MM.1S (cell line): Measurements from ENCODE around the gene CHST13.

Experiments
- DNase-seq: peaks from one replicate; pipeline ENCODE4 v3.0.0-alpha.2; 2015
- H2AFZ ChIP-seq: fragments of 300-600 bp; sonication (generic); 2 replicates; pipeline ENCODE4 v1.6.0; 2016; ENCODE audit warnings: antibody characterized with exemption, low read length
- H3F3A ChIP-seq: fragments of 300-600 bp; sonication (generic); 2 replicates; pipeline ENCODE4 v1.6.1; 2016; ENCODE audit warnings: mild to moderate bottlenecking, antibody characterized with exemption, low read length, moderate library complexity, mixed read lengths; ENCODE audit not compliant: insufficient read depth
- H3K27ac ChIP-seq: fragments of 300-600 bp; sonication (generic); 2 replicates; pipeline ENCODE4 v1.5.1; 2016; ENCODE audit warnings: mild to moderate bottlenecking, low read length
- H3K27me3 ChIP-seq: fragments of 300-600 bp; sonication (generic); replicated peaks from 2 replicates; pipeline ENCODE4 v1.6.0; 2016; ENCODE audit warnings: low read length; ENCODE audit not compliant: insufficient read depth
- H3K36me3 ChIP-seq: fragments of 300-600 bp; sonication (generic); replicated peaks from 2 replicates; pipeline ENCODE4 v1.6.1; 2016; ENCODE audit warnings: mild to moderate bottlenecking, low read length, mixed read lengths; ENCODE audit not compliant: insufficient read depth
- H3K4me1 ChIP-seq: fragments of 300-600 bp; sonication (generic); 2 replicates; pipeline ENCODE4 v1.6.1; 2016; ENCODE audit warnings: low read length, mixed read lengths
- H3K4me2 ChIP-seq: fragments of 300-600 bp; sonication (generic); 2 replicates; pipeline ENCODE4 v1.6.0; 2016; ENCODE audit warnings: low read depth, low read length
- H3K4me3 ChIP-seq: fragments of 300-600 bp; sonication (generic); 2 replicates; pipeline ENCODE4 v1.5.1; 2016; ENCODE audit warnings: low read length, mixed read lengths
- H3K79me2 ChIP-seq: fragments of 300-600 bp; sonication (generic); 2 replicates; pipeline ENCODE4 v1.6.1; 2016; ENCODE audit warnings: mixed run types, low read length, mixed read lengths
- H3K9ac ChIP-seq: fragments of 300-600 bp; sonication (generic); 2 replicates; pipeline ENCODE4 v1.6.1; 2016; ENCODE audit warnings: low read length, mixed read lengths
- H3K9me2 ChIP-seq: fragments of 300-600 bp; sonication (generic); replicated peaks from 2 replicates; pipeline ENCODE4 v1.6.1; 2016; ENCODE audit warnings: mild to moderate bottlenecking, low read length, mixed read lengths; ENCODE audit not compliant: insufficient read depth
- H3K9me3 ChIP-seq: fragments of 300-600 bp; sonication (generic); replicated peaks from 2 replicates; pipeline ENCODE4 v1.6.1; 2016; ENCODE audit warnings: mild to moderate bottlenecking, low read length, mixed read lengths; ENCODE audit not compliant: insufficient read depth
- H4K20me1 ChIP-seq: fragments of 300-600 bp; sonication (generic); 2 replicates; pipeline ENCODE4 v1.6.1; 2016; ENCODE audit warnings: mild to moderate bottlenecking, low read length, moderate library complexity, mixed read lengths; ENCODE audit not compliant: insufficient read depth
- EZH2 ChIP-seq: fragments of 300-600 bp; sonication (generic); optimal IDR thresholded peaks from 2 replicates; pipeline ENCODE3; 2017; ENCODE audit warnings: low read depth, mild to moderate bottlenecking, antibody characterized with exemption, low read length, mixed read lengths
- EZH2phosphoT487 ChIP-seq: fragments of 300-600 bp; sonication (generic); IDR thresholded peaks from 2 replicates; pipeline ENCODE4 v1.6.1; 2018; ENCODE audit warnings: antibody characterized with exemption, low read length
- TF ChIP-seq, protein P1 (sequence below): fragments of 300-600 bp; sonication (generic); IDR thresholded peaks from 2 replicates; pipeline ENCODE4 v1.5.1; 2016; ENCODE audit warnings: antibody characterized with exemption, low read length, mixed read lengths

The CHST13 gene

GRCh38 chr3:126550488-126551051, 26.6 kb downstream of the CHST13 start:
- H3K9ac ChIP-seq: no peak overlapping the region
- DNase-seq: no peak

DNA sequence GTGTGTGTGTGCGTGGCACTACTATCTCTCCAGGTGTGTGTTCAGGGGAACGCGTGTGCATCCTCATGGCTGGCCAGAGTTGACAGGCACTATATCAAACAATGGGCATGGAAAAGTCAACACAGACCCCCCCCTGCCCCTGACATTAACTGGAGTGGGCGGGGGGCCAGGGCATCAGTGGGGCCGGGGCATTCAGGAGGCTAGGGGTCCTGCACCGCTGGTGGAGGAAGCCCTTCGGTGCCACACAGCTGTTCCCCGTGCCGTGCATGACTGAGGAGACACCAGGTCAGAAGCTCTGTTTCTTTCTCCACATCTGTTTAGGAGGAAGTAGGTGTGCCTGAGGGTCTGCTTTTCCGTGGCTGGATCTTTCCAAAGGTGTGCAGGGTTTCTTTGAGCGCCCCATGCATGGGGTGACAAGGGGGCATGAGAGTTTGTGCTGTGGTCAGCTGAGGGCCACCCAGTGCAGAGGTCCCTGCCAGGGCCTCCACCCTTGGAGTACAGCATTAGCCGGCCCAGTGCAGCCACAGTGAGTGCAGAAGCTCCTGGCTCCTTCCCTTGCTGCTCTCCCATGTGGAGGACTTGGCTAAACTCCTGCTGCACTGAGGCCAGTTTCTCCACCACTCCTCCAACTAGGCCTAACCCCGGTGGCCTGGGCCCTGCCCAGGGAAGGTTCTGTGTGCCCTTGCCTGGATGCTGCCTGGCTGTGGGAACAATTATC, 27.3 kb downstream of the CHST13 start:
- TF ChIP-seq EZH2phosphoT487 (no peak), EZH2 (no peak)
- TF ChIP-seq, protein P1, sequence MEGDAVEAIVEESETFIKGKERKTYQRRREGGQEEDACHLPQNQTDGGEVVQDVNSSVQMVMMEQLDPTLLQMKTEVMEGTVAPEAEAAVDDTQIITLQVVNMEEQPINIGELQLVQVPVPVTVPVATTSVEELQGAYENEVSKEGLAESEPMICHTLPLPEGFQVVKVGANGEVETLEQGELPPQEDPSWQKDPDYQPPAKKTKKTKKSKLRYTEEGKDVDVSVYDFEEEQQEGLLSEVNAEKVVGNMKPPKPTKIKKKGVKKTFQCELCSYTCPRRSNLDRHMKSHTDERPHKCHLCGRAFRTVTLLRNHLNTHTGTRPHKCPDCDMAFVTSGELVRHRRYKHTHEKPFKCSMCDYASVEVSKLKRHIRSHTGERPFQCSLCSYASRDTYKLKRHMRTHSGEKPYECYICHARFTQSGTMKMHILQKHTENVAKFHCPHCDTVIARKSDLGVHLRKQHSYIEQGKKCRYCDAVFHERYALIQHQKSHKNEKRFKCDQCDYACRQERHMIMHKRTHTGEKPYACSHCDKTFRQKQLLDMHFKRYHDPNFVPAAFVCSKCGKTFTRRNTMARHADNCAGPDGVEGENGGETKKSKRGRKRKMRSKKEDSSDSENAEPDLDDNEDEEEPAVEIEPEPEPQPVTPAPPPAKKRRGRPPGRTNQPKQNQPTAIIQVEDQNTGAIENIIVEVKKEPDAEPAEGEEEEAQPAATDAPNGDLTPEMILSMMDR: no peak
- DNase-seq: no peak
- H3F3A ChIP-seq: no peaks in the 10 kb centered on the region
- H3K27me3 ChIP-seq: peaks cover 6% of the 10 kb centered on the region; the same call in 1 of the 2 replicates
- H3K27ac ChIP-seq: no peak overlapping the region
- no peaks in the 10 kb centered on the region for H4K20me1 ChIP-seq
- no peaks in the 10 kb centered on the region for H3K9me3 ChIP-seq
- H3K36me3 ChIP-seq: no peaks in the 10 kb centered on the region
- H3K4me1 ChIP-seq: no peaks in the 10 kb centered on the region
- no peak overlapping the region for H3K4me2 ChIP-seq
- H3K9ac ChIP-seq: no peak overlapping the region
- H3K4me3 ChIP-seq: no peak overlapping the region
- no peaks in the 10 kb centered on the region for H3K9me2 ChIP-seq
- no peak overlapping the region for H2AFZ ChIP-seq
- no peaks in the 10 kb centered on the region for H3K79me2 ChIP-seq

More at GRCh38 chr3:126550488-126551051, 26.6 kb downstream of the CHST13 start:
- Histone ChIP-seq H3K27ac (no peak overlapping the region), H3K9me3 (no peaks in the 10 kb centered on the region), H3K4me3 (no peak overlapping the region), H4K20me1 (no peaks in the 10 kb centered on the region), H3F3A (no peaks in the 10 kb centered on the region), H3K79me2 (no peaks in the 10 kb centered on the region), H3K4me1 (no peaks in the 10 kb centered on the region), H3K4me2 (no peak overlapping the region), H3K27me3 (peaks cover 6% of the 10 kb centered on the region; the same call in 1 of the 2 replicates), H3K36me3 (no peaks in the 10 kb centered on the region), H2AFZ (no peak overlapping the region), H3K9me2 (no peaks in the 10 kb centered on the region)
- TF ChIP-seq EZH2 (no peak), EZH2phosphoT487 (no peak)
- TF ChIP-seq, protein P1: no peak

- no peak for DNase-seq
- no peaks in the 10 kb centered on the region for H3K4me1 ChIP-seq
- H3K9me2 ChIP-seq: no peaks in the 10 kb centered on the region
- no peaks in the 10 kb centered on the region for H4K20me1 ChIP-seq
- no peak overlapping the region for H3K9ac ChIP-seq
- H3K4me3 ChIP-seq: no peak overlapping the region
- no peaks in the 10 kb centered on the region for H3K79me2 ChIP-seq
- no peak overlapping the region for H3K4me2 ChIP-seq
- H3K27ac ChIP-seq: no peak overlapping the region
- peaks cover 5% of the 10 kb centered on the region; the same call in 1 of the 2 replicates for H3K27me3 ChIP-seq
- H3F3A ChIP-seq: no peaks in the 10 kb centered on the region
- no peaks in the 10 kb centered on the region for H3K36me3 ChIP-seq
- no peaks in the 10 kb centered on the region for H3K9me3 ChIP-seq
- no peak for TF ChIP-seq EZH2
- TF ChIP-seq EZH2phosphoT487: no peak
- TF ChIP-seq, protein P1: no peak
- H2AFZ ChIP-seq: no peak overlapping the region
Observed at GRCh38 chr3:126551839-126552687, 28.1 kb downstream of the CHST13 start.
